ENCODE measurements around the gene RGS3. TPM values are rescaled to one million over a fixed set of nuclear protein-coding genes. Genes with fewer than 3 reads are reported as not detected.
A peak's percentile ranks its signal among the peaks of the same experiment; 100 is the strongest.

RGS3 gene
- total RNA-seq (2021), result 15.0 to 17.2 TPM (median 16.6 TPM) in 3 replicates
- percentile 43 among the genes with signal in this experiment for Bru-seq, nascent RNA
- long read RNA-seq, experiment 1, transcript RGS3-211 (5 exons, 2,155 nt), result major isoform, 21 of 50 reads
- long read RNA-seq, experiment 1, partial matches to known transcripts, result 11 of 50 reads
- long read RNA-seq, experiment 1, other reads (novel, unspliced or antisense), result 18 of 50 reads
- long read RNA-seq, experiment 2, full-length matches to known transcripts, result 5 of 15 reads
- long read RNA-seq, experiment 2, partial matches to known transcripts, result 6 of 15 reads
- long read RNA-seq, experiment 2, other reads (novel, unspliced or antisense), result 4 of 15 reads
- long read RNA-seq, experiment 3, transcript RGS3-211 (5 exons, 2,155 nt), result major isoform, 24 of 25 reads
- long read RNA-seq, experiment 3, partial matches to known transcripts, result 0 of 25 reads
- long read RNA-seq, experiment 3, other reads (novel, unspliced or antisense), result 1 of 25 reads

- peak; percentile 86 for DNase-seq (ENCODE audit: low spot score)
- Mint-ChIP-seq H3K27ac (no peak within 1 kb of the TSS), H3K9me3 (peaks cover 9% of the 10 kb centered on the region; the same call in 1 of the 2 replicates), H3K27me3 (ENCODE audit: low read depth) (peaks cover 40% of the 10 kb centered on the region), H3K4me3 (peak within 1 kb of the TSS; percentile 68), H3K36me3 (no peaks in the 10 kb centered on the region), H3K4me1 (peaks cover 20% of the 10 kb centered on the region)
- ChIA-PET POLR2A (interaction anchor here (0.6 to 1.1 kb wide), 4 partner anchors 9 to 123 kb away, joined by 3 to 4 read pairs (median 3); no protein-coding TSS in a partner anchor), CTCF (interaction anchor here (0.6 to 2.6 kb wide), 13 partner anchors 9 to 195 kb away, joined by 3 to 13 read pairs (median 4); no protein-coding TSS in a partner anchor)
- peak; percentile 100 for ATAC-seq
- TF ChIP-seq OVOL2 (CRISPR knock-in tag; IDR thresholded peaks at IDR 0.05; ENCODE audit: borderline replicate concordance) (no peak), ZNF671 (CRISPR knock-in tag; IDR thresholded peaks at IDR 0.05) (no peak), ZNF512 (CRISPR knock-in tag; IDR thresholded peaks at IDR 0.05; ENCODE audit: borderline replicate concordance) (no peak), IRF2 (CRISPR knock-in tag; IDR thresholded peaks at IDR 0.05; ENCODE audit: borderline replicate concordance, low read depth) (no peak), FOXP4 (CRISPR knock-in tag; IDR thresholded peaks at IDR 0.05) (0 out of 2 replicates have a peak, but pooled peaks have one; percentile 50), MLX (CRISPR knock-in tag; IDR thresholded peaks at IDR 0.05) (no peak), SP1 (CRISPR knock-in tag; conservative IDR thresholded peaks at IDR 0.05) (peak; percentile 44; the same call in 1 of the 2 replicates), NFE2L1 (CRISPR knock-in tag; IDR thresholded peaks at IDR 0.05) (no peak), FOXP1 (CRISPR knock-in tag; IDR thresholded peaks at IDR 0.05; ENCODE audit: borderline replicate concordance) (peak; percentile 67; the same call in 1 of the 2 replicates), RELA (CRISPR knock-in tag; IDR thresholded peaks at IDR 0.05; ENCODE audit: borderline replicate concordance) (0 out of 2 replicates have a peak, but pooled peaks have one; percentile 53), MXD4 (CRISPR knock-in tag; IDR thresholded peaks at IDR 0.05; ENCODE audit: borderline replicate concordance) (no peak), NFATC4 (CRISPR knock-in tag; IDR thresholded peaks at IDR 0.05) (no peak), NFYB (CRISPR knock-in tag; conservative IDR thresholded peaks at IDR 0.05; ENCODE audit: low read depth) (peak; percentile 62; the same call in 1 of the 2 replicates), EMX1 (CRISPR knock-in tag; IDR thresholded peaks at IDR 0.05) (no peak), HMGXB4 (CRISPR knock-in tag; IDR thresholded peaks at IDR 0.05) (peak; percentile 48; the same call in 1 of the 2 replicates), MYBL2 (CRISPR knock-in tag; IDR thresholded peaks at IDR 0.05) (peak; percentile 99), JAZF1 (CRISPR knock-in tag; IDR thresholded peaks at IDR 0.05) (no peak), TP53 (CRISPR knock-in tag; IDR thresholded peaks at IDR 0.05) (no peak; the same call in 1 of the 2 replicates), PREB (CRISPR knock-in tag; IDR thresholded peaks at IDR 0.05; ENCODE audit: borderline replicate concordance) (no peak), MAX (CRISPR knock-in tag; IDR thresholded peaks at IDR 0.05) (peak; percentile 86), KAT7 (CRISPR knock-in tag; IDR thresholded peaks at IDR 0.05; ENCODE audit: borderline replicate concordance) (no peak), TEAD1 (CRISPR knock-in tag; IDR thresholded peaks at IDR 0.05) (no peak), E2F1 (CRISPR knock-in tag; IDR thresholded peaks at IDR 0.05) (no peak), TCF7 (CRISPR knock-in tag; IDR thresholded peaks at IDR 0.05; ENCODE audit: low read depth) (no peak), ZNF416 (CRISPR knock-in tag; IDR thresholded peaks at IDR 0.05) (no peak), ZNF396 (CRISPR knock-in tag; IDR thresholded peaks at IDR 0.05; ENCODE audit: borderline replicate concordance) (no peak)
Measured at GRCh38 chr9:113463418-113464285, at the start of gene RGS3. Gene RGS3 (plus strand): TSS chr9:113463727. CDS start chr9:113463803, 76 bp downstream.
